PFSK-1 (cell line): Measurements from ENCODE around the gene TNS3.

Experiments used
- FOXP2 ChIP-seq: optimal IDR thresholded peaks from 2 replicates; pipeline ENCODE3; 2011; ENCODE audit warnings: borderline replicate concordance, control low read depth, inconsistent platforms; ENCODE audit not compliant: insufficient read depth; ENCODE audit errors: extremely low read length, extremely low read depth
- POLR2AphosphoS5 ChIP-seq: IDR thresholded peaks from 2 replicates; pipeline ENCODE4 v1.6.1; 2012; ENCODE audit warnings: low read depth, mild to moderate bottlenecking, control low read depth, low read length, moderate library complexity
- SIN3A ChIP-seq: IDR thresholded peaks from 2 replicates; pipeline ENCODE4 v1.6.1; 2012; ENCODE audit warnings: mild to moderate bottlenecking, low read length, moderate library complexity, borderline replicate concordance; ENCODE audit not compliant: insufficient read depth
- TAF1 ChIP-seq: IDR thresholded peaks from 2 replicates; pipeline ENCODE4 v1.6.1; 2012; ENCODE audit warnings: low read length, control low read depth, borderline replicate concordance; ENCODE audit not compliant: insufficient read depth
- TF ChIP-seq, protein P1 (sequence below), 2 experiments: IDR thresholded peaks; 2 replicates each; pipeline versions ENCODE4 v1.6.1 to v1.8.0; 2011 to 2012; ENCODE audit warnings: low read depth in 2 of 2, low read length in 2 of 2, control low read depth in 1 of 2, inconsistent platforms in 1 of 2, mild to moderate bottlenecking in 1 of 2, moderate library complexity in 1 of 2; ENCODE audit not compliant: insufficient read depth in 1 of 2

The TNS3 gene

DNA sequence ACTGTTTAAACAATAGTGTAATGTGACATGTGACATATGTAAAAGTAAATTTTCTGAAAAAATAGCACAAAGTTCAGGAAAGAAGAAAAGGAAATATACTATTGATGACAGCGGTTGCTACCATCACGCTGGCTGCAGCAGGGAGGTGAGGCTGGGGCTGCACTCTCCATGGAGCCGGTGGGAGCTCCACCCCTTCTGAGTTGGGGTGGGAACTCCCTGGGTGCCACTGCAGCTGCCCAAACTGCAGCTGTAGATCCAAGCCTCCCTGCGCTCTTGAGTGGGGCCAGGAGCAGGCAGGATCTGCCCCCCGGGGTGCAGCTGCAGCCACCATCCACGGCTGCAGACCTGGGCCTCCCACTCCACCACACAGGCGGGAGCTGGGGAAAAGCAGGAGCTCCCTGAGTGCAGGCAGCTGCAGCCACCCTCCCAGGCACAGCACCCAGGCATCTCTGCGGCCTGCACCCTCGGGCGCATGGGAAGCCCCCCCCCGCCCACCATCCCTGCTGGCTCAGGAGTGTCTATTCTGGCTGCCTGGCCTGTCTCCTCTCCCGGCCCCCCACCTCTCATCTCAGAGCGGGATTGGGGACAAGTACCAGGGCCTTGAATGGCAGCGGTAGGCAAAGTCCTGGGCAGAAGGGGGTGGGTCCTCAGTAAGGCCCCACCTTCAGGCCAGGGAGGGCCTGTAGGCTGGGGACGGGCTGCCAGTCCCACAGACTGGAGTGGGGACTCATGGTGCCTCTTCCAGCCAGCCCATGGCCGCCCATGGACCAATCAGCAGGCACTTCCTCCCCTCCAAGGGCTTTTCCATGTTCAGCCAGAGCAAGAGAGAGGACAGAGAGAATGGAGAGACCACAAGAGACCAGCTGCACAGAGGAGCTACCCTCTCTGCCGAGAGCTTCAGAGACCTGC lies 50.1 kb downstream of the TNS3 start:
- no peak for TF ChIP-seq FOXP2
- no peak for TF ChIP-seq SIN3A
- TF ChIP-seq, protein P1, sequence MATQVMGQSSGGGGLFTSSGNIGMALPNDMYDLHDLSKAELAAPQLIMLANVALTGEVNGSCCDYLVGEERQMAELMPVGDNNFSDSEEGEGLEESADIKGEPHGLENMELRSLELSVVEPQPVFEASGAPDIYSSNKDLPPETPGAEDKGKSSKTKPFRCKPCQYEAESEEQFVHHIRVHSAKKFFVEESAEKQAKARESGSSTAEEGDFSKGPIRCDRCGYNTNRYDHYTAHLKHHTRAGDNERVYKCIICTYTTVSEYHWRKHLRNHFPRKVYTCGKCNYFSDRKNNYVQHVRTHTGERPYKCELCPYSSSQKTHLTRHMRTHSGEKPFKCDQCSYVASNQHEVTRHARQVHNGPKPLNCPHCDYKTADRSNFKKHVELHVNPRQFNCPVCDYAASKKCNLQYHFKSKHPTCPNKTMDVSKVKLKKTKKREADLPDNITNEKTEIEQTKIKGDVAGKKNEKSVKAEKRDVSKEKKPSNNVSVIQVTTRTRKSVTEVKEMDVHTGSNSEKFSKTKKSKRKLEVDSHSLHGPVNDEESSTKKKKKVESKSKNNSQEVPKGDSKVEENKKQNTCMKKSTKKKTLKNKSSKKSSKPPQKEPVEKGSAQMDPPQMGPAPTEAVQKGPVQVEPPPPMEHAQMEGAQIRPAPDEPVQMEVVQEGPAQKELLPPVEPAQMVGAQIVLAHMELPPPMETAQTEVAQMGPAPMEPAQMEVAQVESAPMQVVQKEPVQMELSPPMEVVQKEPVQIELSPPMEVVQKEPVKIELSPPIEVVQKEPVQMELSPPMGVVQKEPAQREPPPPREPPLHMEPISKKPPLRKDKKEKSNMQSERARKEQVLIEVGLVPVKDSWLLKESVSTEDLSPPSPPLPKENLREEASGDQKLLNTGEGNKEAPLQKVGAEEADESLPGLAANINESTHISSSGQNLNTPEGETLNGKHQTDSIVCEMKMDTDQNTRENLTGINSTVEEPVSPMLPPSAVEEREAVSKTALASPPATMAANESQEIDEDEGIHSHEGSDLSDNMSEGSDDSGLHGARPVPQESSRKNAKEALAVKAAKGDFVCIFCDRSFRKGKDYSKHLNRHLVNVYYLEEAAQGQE (IDR thresholded peaks at IDR 0.05; ENCODE audit: insufficient read depth in 1 of 2, low read depth in 2 of 2, low read length in 2 of 2): no peak
- no peak for TF ChIP-seq POLR2AphosphoS5
- TF ChIP-seq TAF1: no peak

DNA sequence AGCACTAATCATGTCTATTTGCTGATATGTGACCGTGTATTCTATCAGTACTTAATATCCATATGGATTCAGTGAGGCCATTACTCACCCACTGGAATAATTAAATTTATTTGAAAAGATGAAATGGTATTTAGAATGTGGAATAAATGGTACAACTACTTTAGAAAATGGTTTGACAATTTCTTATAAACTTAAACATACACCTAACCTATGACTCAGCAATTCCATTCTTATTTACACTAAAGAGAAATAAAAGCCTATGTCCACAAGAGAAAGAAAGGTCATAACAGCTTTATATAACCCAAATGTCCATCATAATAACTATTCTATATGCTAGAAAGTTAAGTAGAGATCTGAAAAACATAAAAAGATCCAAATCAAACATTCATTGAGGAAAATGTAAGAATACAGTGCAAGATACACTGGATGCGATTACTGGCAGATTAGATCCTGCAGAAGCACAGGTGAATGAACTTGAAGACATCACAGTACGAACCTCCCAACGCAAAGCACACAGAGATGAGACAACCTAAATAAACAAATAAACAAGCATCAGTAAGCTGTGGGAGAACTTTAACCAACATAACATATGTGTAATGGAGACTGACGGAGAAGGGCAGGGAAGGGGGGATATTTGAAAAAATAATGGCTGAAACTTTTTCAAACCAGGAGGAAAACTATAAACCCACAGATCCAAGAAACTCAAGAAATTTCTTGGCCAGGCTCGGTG lies 51.9 kb downstream of the TNS3 start:
- no peak for TF ChIP-seq TAF1
- no peak for TF ChIP-seq FOXP2
- no peak for TF ChIP-seq SIN3A
- TF ChIP-seq POLR2AphosphoS5: no peak
- TF ChIP-seq, protein P1 (IDR thresholded peaks at IDR 0.05; ENCODE audit: insufficient read depth in 1 of 2, low read depth in 2 of 2, low read length in 2 of 2): no peak

GRCh38 chr7:47529405-47529804 lies 52.5 kb downstream of the TNS3 start:
- TF ChIP-seq, protein P1 (IDR thresholded peaks at IDR 0.05; ENCODE audit: insufficient read depth in 1 of 2, low read depth in 2 of 2, low read length in 2 of 2): no peak
- no peak for TF ChIP-seq TAF1
- TF ChIP-seq FOXP2: no peak
- TF ChIP-seq POLR2AphosphoS5: no peak
- TF ChIP-seq SIN3A: no peak

GRCh38 chr7:47528471-47528870 lies 53.4 kb downstream of the TNS3 start:
- TF ChIP-seq SIN3A (no peak), POLR2AphosphoS5 (no peak), TAF1 (no peak), FOXP2 (no peak)
- TF ChIP-seq, protein P1 (IDR thresholded peaks at IDR 0.05; ENCODE audit: insufficient read depth in 1 of 2, low read depth in 2 of 2, low read length in 2 of 2): no peak
